MM.1S (cell line): ENCODE results near the gene SEC61G.

ENCODE experiments used
- EZH2 ChIP-seq: fragments of 300-600 bp; sonication (generic); optimal IDR thresholded peaks from 2 replicates; pipeline ENCODE3; 2017; ENCODE audit warnings: low read depth, mild to moderate bottlenecking, antibody characterized with exemption, low read length, mixed read lengths
- EZH2phosphoT487 ChIP-seq: fragments of 300-600 bp; sonication (generic); IDR thresholded peaks from 2 replicates; pipeline ENCODE4 v1.6.1; 2018; ENCODE audit warnings: antibody characterized with exemption, low read length
- TF ChIP-seq, protein P1 (sequence below): fragments of 300-600 bp; sonication (generic); IDR thresholded peaks from 2 replicates; pipeline ENCODE4 v1.5.1; 2016; ENCODE audit warnings: antibody characterized with exemption, low read length, mixed read lengths

DNA sequence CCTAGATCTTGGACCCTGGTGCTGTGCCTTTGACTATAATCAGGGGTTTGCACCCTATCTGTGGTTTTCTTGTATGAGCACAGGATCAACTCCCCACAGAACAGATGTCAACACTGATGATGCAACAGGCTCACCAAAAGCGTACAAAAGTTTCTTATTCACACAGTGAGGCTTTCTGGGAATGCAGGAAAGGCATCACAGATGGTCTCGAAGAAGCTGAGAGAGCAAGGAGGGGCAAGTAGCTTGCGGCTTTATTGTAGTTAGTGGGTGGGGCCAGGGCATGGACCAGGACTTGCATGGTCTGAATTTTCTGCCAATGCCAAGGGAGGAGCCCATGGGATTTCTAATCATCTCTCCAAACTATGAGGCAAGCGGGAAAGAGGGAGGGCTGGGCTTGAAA, 46.2 kb downstream of the SEC61G start:
- TF ChIP-seq EZH2phosphoT487 (no peak), EZH2 (no peak)
- TF ChIP-seq, protein P1, sequence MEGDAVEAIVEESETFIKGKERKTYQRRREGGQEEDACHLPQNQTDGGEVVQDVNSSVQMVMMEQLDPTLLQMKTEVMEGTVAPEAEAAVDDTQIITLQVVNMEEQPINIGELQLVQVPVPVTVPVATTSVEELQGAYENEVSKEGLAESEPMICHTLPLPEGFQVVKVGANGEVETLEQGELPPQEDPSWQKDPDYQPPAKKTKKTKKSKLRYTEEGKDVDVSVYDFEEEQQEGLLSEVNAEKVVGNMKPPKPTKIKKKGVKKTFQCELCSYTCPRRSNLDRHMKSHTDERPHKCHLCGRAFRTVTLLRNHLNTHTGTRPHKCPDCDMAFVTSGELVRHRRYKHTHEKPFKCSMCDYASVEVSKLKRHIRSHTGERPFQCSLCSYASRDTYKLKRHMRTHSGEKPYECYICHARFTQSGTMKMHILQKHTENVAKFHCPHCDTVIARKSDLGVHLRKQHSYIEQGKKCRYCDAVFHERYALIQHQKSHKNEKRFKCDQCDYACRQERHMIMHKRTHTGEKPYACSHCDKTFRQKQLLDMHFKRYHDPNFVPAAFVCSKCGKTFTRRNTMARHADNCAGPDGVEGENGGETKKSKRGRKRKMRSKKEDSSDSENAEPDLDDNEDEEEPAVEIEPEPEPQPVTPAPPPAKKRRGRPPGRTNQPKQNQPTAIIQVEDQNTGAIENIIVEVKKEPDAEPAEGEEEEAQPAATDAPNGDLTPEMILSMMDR: no peak
